Subcutaneous adipose tissue (tissue), 4 donors: ENCODE measurements around the gene NYAP2. TPM values are rescaled to one million over a fixed set of nuclear protein-coding genes. Genes with fewer than 3 reads are reported as not detected.

Experiments used
- CTCF ChIP-seq: fragments of 450-650 bp; IDR thresholded peaks from one replicate; pipeline ENCODE4 v1.5.1; 2016; ENCODE audit warnings: low read depth, mild to moderate bottlenecking, control low read depth, antibody characterized with exemption, moderate library complexity
- total RNA-seq, 4 donors: library from RNA; depleted of rRNA; stranded (reverse); fragments of >200 nt; gene quantifications; one replicate each; pipeline ENCODE4 v1.1.0, GENCODE V29; 2016

The NYAP2 gene
- total RNA-seq, 4 donors from 2014 or later: 0.19 TPM; not detected in 3

- no peak for TF ChIP-seq CTCF
Measured at GRCh38 chr2:225534697-225535096, 135.2 kb downstream of the NYAP2 start.

GRCh38 chr2:225536036-225536435 is 136.5 kb downstream of the NYAP2 start:
- TF ChIP-seq CTCF: no peak

GRCh38 chr2:225543626-225544025 is 144.1 kb downstream of the NYAP2 start:
- TF ChIP-seq CTCF: no peak

GRCh38 chr2:225556461-225556860 is 157.0 kb downstream of the NYAP2 start:
- TF ChIP-seq CTCF: no peak

- no peak for TF ChIP-seq CTCF
Measured at GRCh38 chr2:225558399-225559071, 159.0 kb downstream of the NYAP2 start.

GRCh38 chr2:225559072-225559415 is 159.5 kb downstream of the NYAP2 start:
- TF ChIP-seq CTCF: no peak

- TF ChIP-seq CTCF: no peak
Measured at GRCh38 chr2:225566798-225567197, 167.3 kb downstream of the NYAP2 start.
